Measurements from ENCODE around the gene RIMKLA. TPM values are rescaled to one million over a fixed set of nuclear protein-coding genes. Genes with fewer than 3 reads are reported as not detected.

RIMKLA gene
- total and polyA plus RNA-seq, 2 of the 13 experiments (the other 11 are each of a cell fraction or from before 2014, with no cell fraction given): 2.5 to 3.8 TPM

- Histone ChIP-seq H2AFZ (ENCODE audit: low read length) (peak within 1 kb of the TSS; percentile 48), H3K36me3 (replicated peaks in 1 of 2; ENCODE audit: control insufficient read depth in 1 of 2, insufficient read depth in 2 of 2, low read length in 2 of 2) (no peaks in the 10 kb centered on the region), H3K27me3 (ENCODE audit: control insufficient read depth in 1 of 2, insufficient read depth in 2 of 2, low read length in 2 of 2) (no peaks in the 10 kb centered on the region; a peak in 1 of 5 replicates), H3K9ac (ENCODE audit: insufficient read depth, low read depth, low read length) (peak within 1 kb of the TSS; percentile 92), H3K4me2 (ENCODE audit: low read depth, low read length) (peak within 1 kb of the TSS; percentile 75), H4K20me1 (ENCODE audit: insufficient read depth, low read length) (peaks cover 28% of the 10 kb centered on the region), H3K79me2 (ENCODE audit: insufficient read depth, low read length) (peaks cover 45% of the 10 kb centered on the region), H3K4me1 (ENCODE audit: insufficient read depth, low read length) (peaks cover 50% of the 10 kb centered on the region), H3K9me3 (ENCODE audit: low read length) (no peaks in the 10 kb centered on the region), H3K27ac (ENCODE audit: extremely low read length, insufficient read depth, low read length) (peak within 1 kb of the TSS; percentile 93), H3K4me3 (replicated peaks in 1 of 3; ENCODE audit: insufficient read depth in 1 of 3, low read depth in 2 of 3, low read length in 3 of 3) (peak within 1 kb of the TSS; percentile 86 to 97 (median 95))
- intact Hi-C loops (cut with micrococcal nuclease; ENCODE audit: unreplicated experiment): loop anchor here (5.0 to 10.0 kb wide), 2 partner anchors 127 to 410 kb away; partner anchors contain the start of genes CCDC30 and CLDN19
- CTCF ChIA-PET (ENCODE audit: low intra/inter-chr PET ratio, low total read pairs): no interaction called here
- DNase-seq (ENCODE audit: low spot score) (peak; percentile 84), FAIRE-seq (no peak), ATAC-seq (peak; percentile 88)
- BruUV-seq (replicated peaks): no TSS peak
- POLR2A ChIA-PET: interaction anchor here (0.7 to 1.7 kb wide), 4 partner anchors 9 to 323 kb away, joined by 3 to 9 read pairs (median 4); partner anchors contain the start of gene PPIH
- in situ Hi-C loops (cut with HindIII; ENCODE audit: extremely low pct_ligation_motif_present, low pct_unique_long_range_greater_than_20kb): loop anchor here (25.0 kb wide), 1 partner anchor 402 kb away; the partner anchor contains the start of gene CLDN19
- WGBS (ENCODE audit: low lambda C conversion rate): 1% methylated on average over 14 of the region's 79 CpGs
- no peak for TF ChIP-seq GPBP1L1 (CRISPR knock-in tag; IDR thresholded peaks at IDR 0.05)
- TF ChIP-seq FOXM1 (CRISPR knock-in tag; IDR thresholded peaks at IDR 0.05): no peak
- 0 out of 2 replicates have a peak, but pooled peaks have one; percentile 37 for TF ChIP-seq REL (CRISPR knock-in tag; conservative IDR thresholded peaks at IDR 0.05)
- no peak for TF ChIP-seq THAP7 (CRISPR knock-in tag; IDR thresholded peaks at IDR 0.05)
- TF ChIP-seq ZNF704 (CRISPR knock-in tag; IDR thresholded peaks at IDR 0.05; ENCODE audit: borderline replicate concordance): no peak
- no peak for TF ChIP-seq ZNF326 (CRISPR knock-in tag; IDR thresholded peaks at IDR 0.05; ENCODE audit: borderline replicate concordance)
- TF ChIP-seq ZBTB20 (CRISPR knock-in tag; IDR thresholded peaks at IDR 0.05; ENCODE audit: borderline replicate concordance, low read depth): peak; percentile 47; the same call in 1 of the 2 replicates
- no peak; the same call in 1 of the 2 replicates for TF ChIP-seq ZNF430 (CRISPR knock-in tag; IDR thresholded peaks at IDR 0.05)
- 0 out of 2 replicates have a peak, but pooled peaks have one; percentile 59 for TF ChIP-seq ATF6 (CRISPR knock-in tag; conservative IDR thresholded peaks at IDR 0.05)
- peak; percentile 95 for TF ChIP-seq MAF1 (CRISPR knock-in tag; IDR thresholded peaks at IDR 0.05; ENCODE audit: borderline replicate concordance)
- no peak for TF ChIP-seq ZNF737 (CRISPR knock-in tag; IDR thresholded peaks at IDR 0.05; ENCODE audit: borderline replicate concordance)
- TF ChIP-seq RBFOX2 (IDR thresholded peaks at IDR 0.05; ENCODE audit: low read depth, low read length): peak; percentile 92
- peak; percentile 98; the same call in 1 of the 2 replicates for TF ChIP-seq AHR (CRISPR knock-in tag; IDR thresholded peaks at IDR 0.05)
- TF ChIP-seq ZNF512 (CRISPR knock-in tag; IDR thresholded peaks at IDR 0.05): no peak
- TF ChIP-seq ZMAT5 (CRISPR knock-in tag; IDR thresholded peaks at IDR 0.05; ENCODE audit: borderline replicate concordance, low read depth): no peak
These were observed 45.4 kb upstream of the RIMKLA start, which contains the start of gene FOXJ3 for GRCh38 chr1:42335050-42335808. Gene FOXJ3, minus strand, starts transcription at chr1:42335235. Its CDS starts 24,142 bp downstream, at chr1:42311093.

Data from HepG2 (cell line).